Measurements from ENCODE around the gene PGM5. TPM values are rescaled to one million over a fixed set of nuclear protein-coding genes. Genes with fewer than 3 reads are reported as not detected.

PGM5 gene
- total and polyA plus RNA-seq, 12 donors = 27.3 to 244 (median 121) TPM

GRCh38 chr9:68476422-68476821, 120.0 kb downstream of the PGM5 start:
- H3K4me3 ChIP-seq = no peak overlapping the region
- WGBS, 4 donors = 62 to 74% (median 70%) methylated on average over 1 of the region's 1 CpG
- intact Hi-C loops (cut with DNase I) = no loop called here
- H3K27me3 ChIP-seq = no peaks in the 10 kb centered on the region
- no peak for DNase-seq
- H3K27ac ChIP-seq = no peak overlapping the region
- peaks cover 0 to 7% of the 10 kb centered on the region in 2 donors for H3K4me1 ChIP-seq (replicated peaks in 1 of 2)
- H3K9me3 ChIP-seq (replicated peaks in 1 of 3) = no peaks in the 10 kb centered on the region
- H3K36me3 ChIP-seq (replicated peaks in 1 of 2) = no peaks in the 10 kb centered on the region
- no peak for TF ChIP-seq POLR2A (IDR thresholded peaks at IDR 0.05)
- TF ChIP-seq, protein P1, sequence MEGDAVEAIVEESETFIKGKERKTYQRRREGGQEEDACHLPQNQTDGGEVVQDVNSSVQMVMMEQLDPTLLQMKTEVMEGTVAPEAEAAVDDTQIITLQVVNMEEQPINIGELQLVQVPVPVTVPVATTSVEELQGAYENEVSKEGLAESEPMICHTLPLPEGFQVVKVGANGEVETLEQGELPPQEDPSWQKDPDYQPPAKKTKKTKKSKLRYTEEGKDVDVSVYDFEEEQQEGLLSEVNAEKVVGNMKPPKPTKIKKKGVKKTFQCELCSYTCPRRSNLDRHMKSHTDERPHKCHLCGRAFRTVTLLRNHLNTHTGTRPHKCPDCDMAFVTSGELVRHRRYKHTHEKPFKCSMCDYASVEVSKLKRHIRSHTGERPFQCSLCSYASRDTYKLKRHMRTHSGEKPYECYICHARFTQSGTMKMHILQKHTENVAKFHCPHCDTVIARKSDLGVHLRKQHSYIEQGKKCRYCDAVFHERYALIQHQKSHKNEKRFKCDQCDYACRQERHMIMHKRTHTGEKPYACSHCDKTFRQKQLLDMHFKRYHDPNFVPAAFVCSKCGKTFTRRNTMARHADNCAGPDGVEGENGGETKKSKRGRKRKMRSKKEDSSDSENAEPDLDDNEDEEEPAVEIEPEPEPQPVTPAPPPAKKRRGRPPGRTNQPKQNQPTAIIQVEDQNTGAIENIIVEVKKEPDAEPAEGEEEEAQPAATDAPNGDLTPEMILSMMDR (IDR thresholded peaks at IDR 0.05) = no peak

DNA sequence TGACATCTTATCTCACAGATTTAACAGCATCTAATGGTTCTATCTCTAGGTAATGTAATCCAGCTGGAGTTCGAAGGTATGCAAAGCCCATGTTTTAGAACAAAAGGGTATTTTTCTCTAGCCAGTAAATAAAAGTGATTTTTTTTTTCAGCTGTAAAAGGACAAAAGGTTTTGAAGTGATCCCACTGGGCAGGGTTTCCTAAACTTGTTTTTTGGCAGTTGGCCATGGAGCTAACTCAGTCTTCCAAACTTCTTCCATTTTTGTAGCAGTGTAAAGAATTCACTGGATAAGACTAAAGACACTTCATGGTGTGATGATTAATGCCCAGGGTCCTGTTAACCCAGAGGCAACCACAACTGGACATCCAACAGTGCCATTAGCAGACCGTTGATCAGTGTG, 120.4 kb downstream of the PGM5 start:
- intact Hi-C loops (cut with DNase I) = no loop called here

GRCh38 chr9:68480807-68481206, 124.4 kb downstream of the PGM5 start:
- Histone ChIP-seq H3K27ac (no peak overlapping the region), H3K4me3 (no peak overlapping the region), H3K9me3 (replicated peaks in 1 of 3) (no peaks in the 10 kb centered on the region), H3K27me3 (no peaks in the 10 kb centered on the region), H3K4me1 (replicated peaks in 1 of 2) (peaks cover 0 to 7% of the 10 kb centered on the region in 2 donors), H3K36me3 (replicated peaks in 1 of 2) (no peaks in the 10 kb centered on the region)
- intact Hi-C loops (cut with DNase I) = no loop called here
- TF ChIP-seq, protein P1 (IDR thresholded peaks at IDR 0.05) = no peak
- no peak for TF ChIP-seq POLR2A (IDR thresholded peaks at IDR 0.05)
- WGBS, 4 donors = 49 to 76% (median 67%) methylated on average over 3 of the region's 3 CpGs
- DNase-seq = no peak

More for the DNA sequence above, 120.4 kb downstream of the PGM5 start:
- Histone ChIP-seq H3K27me3 (no peaks in the 10 kb centered on the region), H3K4me3 (no peak overlapping the region), H3K4me1 (replicated peaks in 1 of 2) (peaks cover 0 to 7% of the 10 kb centered on the region in 2 donors), H3K9me3 (replicated peaks in 1 of 3) (no peaks in the 10 kb centered on the region), H3K36me3 (replicated peaks in 1 of 2) (no peaks in the 10 kb centered on the region), H3K27ac (no peak overlapping the region)
- TF ChIP-seq, protein P1 (IDR thresholded peaks at IDR 0.05) = no peak
- TF ChIP-seq POLR2A (IDR thresholded peaks at IDR 0.05) = no peak
- no peak for DNase-seq
- WGBS, 4 donors = 63 to 75% (median 66%) methylated on average over 2 of the region's 2 CpGs

DNA sequence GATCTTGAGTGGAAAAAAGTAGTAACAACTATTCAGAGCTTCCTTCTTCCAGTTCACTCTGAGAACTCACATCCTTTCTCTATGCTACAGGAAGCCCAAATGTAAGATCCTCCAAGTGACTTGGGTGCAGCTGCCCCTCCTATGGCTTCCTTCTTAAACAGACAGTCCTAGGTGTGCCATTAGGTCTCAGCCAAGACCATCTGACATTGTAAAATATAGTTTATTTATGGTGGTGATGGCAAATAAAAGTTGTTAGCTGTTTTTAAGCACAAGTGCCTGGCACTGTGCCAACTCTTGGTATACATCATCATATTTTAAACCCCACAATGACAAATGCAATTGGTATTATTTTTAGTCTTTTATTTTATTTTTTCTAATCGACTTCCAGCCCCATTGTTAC, 126.1 kb downstream of the PGM5 start:
- Histone ChIP-seq H3K27ac (no peak overlapping the region), H3K4me3 (no peak overlapping the region), H3K27me3 (no peaks in the 10 kb centered on the region), H3K9me3 (replicated peaks in 1 of 3) (peaks cover 0 to 8% (median 0%) of the 10 kb centered on the region in 3 donors), H3K4me1 (replicated peaks in 1 of 2) (no peaks in the 10 kb centered on the region), H3K36me3 (replicated peaks in 1 of 2) (no peaks in the 10 kb centered on the region)
- WGBS, 4 donors = 61 to 71% (median 69%) methylated on average over 1 of the region's 1 CpG
- intact Hi-C loops (cut with DNase I) = no loop called here
- DNase-seq = no peak
- TF ChIP-seq, protein P1 (IDR thresholded peaks at IDR 0.05) = no peak
- TF ChIP-seq POLR2A (IDR thresholded peaks at IDR 0.05) = no peak
